HAP-1 (cell line): ENCODE measurements around the gene PDE8A.
"Not testable (repeated sequence)": the region's sequence is repeated elsewhere in the genome, so short reads cannot be mapped to it uniquely, and the experiment has no call there.

Experiments
- DNase-seq, 2 experiments: peaks; one replicate each; pipeline ENCODE4 v3.0.0-alpha.2; 2016 to 2020; ENCODE audit warnings: low spot score in 2 of 2
- H3K27me3 ChIP-seq: fragments of 250-450 bp; sonication (Bioruptor Pico); 2 replicates; pipeline ENCODE4 v1.5.1; 2020; ENCODE audit warnings: low read depth, mild to moderate bottlenecking, moderate library complexity
- H3K36me3 ChIP-seq: fragments of 250-450 bp; sonication (Bioruptor Pico); replicated peaks from 2 replicates; pipeline ENCODE4 v1.5.1; 2020; ENCODE audit warnings: mild to moderate bottlenecking
- H3K4me1 ChIP-seq: fragments of 250-450 bp; sonication (Bioruptor Pico); 2 replicates; pipeline ENCODE4 v1.5.1; 2020; ENCODE audit warnings: mild to moderate bottlenecking
- H3K4me3 ChIP-seq: fragments of 250-450 bp; sonication (Bioruptor Pico); 2 replicates; pipeline ENCODE4 v1.5.1; 2020; ENCODE audit warnings: mild to moderate bottlenecking, moderate library complexity
- H3K9me3 ChIP-seq: fragments of 250-450 bp; sonication (Bioruptor Pico); 2 replicates; pipeline ENCODE4 v1.5.1; 2020; ENCODE audit warnings: mild to moderate bottlenecking, moderate library complexity
- in situ Hi-C: fragments of 300-500 bp; cut with MboI; formaldehyde crosslinking; loops from 3 replicates; pipeline ENCODE4 v1.14.3; 2020; ENCODE audit warnings: low sequenced_read_pairs, inconsistent platforms, mixed read lengths

Gene PDE8A

DNA sequence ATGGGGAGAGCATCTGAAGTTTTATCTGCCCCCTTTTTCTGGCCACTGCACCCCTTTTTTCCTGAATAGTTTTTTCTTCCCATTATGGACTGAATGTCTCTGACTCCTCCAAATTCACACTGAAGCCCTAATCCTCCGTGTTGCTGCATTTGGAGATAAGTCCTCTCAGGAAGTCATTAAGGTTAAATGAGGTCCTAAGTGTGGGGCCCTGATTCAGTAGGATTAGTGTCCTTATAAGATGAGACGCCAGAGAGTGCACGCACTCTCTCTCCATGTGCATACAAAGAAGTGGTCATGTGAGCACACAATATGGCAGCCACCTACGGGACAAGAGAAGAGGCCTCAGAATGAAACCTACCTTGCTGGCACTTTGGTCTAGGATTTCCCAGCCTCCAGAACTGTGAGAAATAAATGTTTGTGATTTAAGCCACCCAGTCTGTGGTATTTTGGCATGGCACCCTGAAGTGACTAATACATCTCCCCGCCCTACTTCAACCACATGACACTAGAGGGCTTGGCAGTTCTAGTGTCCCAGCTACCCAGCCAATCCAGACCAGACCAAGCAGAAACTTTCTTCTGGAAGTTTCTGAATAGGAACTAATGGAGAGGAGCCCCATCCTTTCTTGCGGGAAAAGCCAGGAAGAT is 191.3 kb downstream of the PDE8A start:
- Histone ChIP-seq H3K27me3 (peaks cover 6% of the 10 kb centered on the region; the same call in 1 of the 2 replicates), H3K4me3 (no peak overlapping the region), H3K9me3 (no peaks in the 10 kb centered on the region; the same call in 1 of the 2 replicates), H3K36me3 (no peaks in the 10 kb centered on the region), H3K4me1 (peaks cover 3% of the 10 kb centered on the region)
- in situ Hi-C loops: loop anchor here (25.0 kb wide), 1 partner anchor 561 kb away; the partner anchor contains the start of gene ZSCAN2
- DNase-seq: no peak

DNA sequence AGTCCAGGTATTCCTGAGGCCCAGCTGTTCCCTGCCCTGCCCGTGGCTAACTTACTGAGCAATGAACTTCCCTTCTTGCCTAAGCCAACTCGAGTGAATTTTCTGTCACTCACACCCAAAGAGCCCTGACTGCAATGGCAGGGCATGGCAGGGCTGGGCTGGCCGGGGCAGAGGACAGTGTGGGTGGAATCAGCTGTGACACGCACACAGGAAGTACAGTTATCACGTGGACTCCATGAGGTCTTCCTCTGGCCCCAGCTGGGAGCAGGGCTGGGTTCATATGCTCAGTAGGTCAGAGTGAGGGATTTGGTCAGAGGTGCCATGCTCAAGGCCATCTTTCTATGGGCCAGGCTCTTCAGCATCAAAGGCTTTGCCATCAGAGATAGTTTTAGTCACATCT is 192.0 kb downstream of the PDE8A start:
- in situ Hi-C loops: loop anchor here (25.0 kb wide), 1 partner anchor 561 kb away; the partner anchor contains the start of gene ZSCAN2

DNA sequence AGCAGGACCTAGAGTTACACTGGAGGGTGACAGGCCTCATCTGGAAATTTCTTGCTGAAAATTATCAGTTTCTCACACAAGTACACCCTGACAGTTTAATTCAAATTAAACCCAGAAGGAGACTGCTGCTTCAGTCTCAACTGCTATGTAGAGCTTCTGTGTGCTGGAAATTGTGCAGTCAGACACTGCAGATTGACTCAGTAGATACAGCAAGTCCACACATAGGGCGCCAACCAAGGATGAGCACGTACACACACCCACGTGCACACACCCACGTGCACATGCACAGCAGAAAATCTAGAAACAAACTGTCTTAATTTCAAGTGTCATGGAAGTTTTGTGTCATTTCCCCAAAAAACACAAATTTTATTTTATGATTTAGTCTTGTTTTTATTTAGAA is 192.9 kb downstream of the PDE8A start:
- Histone ChIP-seq H3K4me1 (no peaks in the 10 kb centered on the region), H3K36me3 (no peaks in the 10 kb centered on the region), H3K27me3 (peaks cover 6% of the 10 kb centered on the region; the same call in 1 of the 2 replicates), H3K9me3 (no peaks in the 10 kb centered on the region; the same call in 1 of the 2 replicates), H3K4me3 (no peak overlapping the region)
- no peak for DNase-seq
- in situ Hi-C loops: loop anchor here (25.0 kb wide), 1 partner anchor 562 kb away; the partner anchor contains the start of gene ZSCAN2

More for the DNA sequence above, 192.0 kb downstream of the PDE8A start:
- not testable (repeated sequence) for H3K9me3 ChIP-seq, H3K4me1 ChIP-seq, H3K36me3 ChIP-seq, DNase-seq, H3K4me3 ChIP-seq, H3K27me3 ChIP-seq

DNA sequence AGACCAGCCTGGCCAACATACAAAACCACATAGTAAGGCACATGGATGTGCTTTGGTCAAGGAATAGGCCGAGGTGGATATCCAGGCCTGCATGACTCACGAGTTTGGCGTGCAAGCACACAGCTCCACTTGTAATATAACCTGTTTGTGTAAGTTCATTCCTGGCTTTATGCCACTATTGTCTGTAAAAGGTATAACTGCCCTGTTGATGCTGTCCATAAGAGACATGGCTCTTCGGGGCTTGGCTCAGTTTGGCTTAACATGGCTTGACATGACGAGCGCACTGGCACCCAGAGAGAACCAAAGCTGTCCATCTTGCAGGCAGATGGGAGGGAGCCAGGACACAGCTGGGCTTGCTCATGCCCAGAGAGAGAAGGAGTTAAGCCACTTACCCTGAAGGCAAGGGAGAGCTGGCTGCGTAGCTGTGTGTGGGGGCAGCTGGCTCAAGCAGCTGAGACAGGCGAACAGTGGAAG is 195.4 kb downstream of the PDE8A start:
- H3K4me3 ChIP-seq, DNase-seq, in situ Hi-C loops, H3K4me1 ChIP-seq, H3K36me3 ChIP-seq, H3K27me3 ChIP-seq, H3K9me3 ChIP-seq: not testable (repeated sequence)

DNA sequence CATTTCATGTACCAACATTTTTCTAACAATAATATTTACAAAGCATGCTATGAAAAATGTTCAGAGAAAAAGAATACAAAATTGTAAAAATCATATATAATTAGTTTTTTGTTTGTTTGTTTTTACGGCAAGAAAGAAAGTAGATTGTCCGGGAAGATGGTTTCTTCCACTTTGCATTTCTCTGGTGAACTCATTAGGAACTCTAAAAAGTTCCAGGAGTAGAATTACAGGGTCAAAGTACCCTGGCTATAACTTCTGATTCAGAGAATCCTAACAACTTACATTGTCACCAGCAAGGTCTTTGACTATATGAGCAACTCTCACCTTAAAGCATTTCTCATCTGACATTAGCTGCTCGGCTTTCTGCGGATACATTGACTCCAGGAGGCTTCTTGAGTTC is 196.7 kb downstream of the PDE8A start:
- no peak for DNase-seq
- in situ Hi-C loops: no loop called here
- Histone ChIP-seq H3K36me3 (no peaks in the 10 kb centered on the region), H3K4me1 (no peaks in the 10 kb centered on the region), H3K9me3 (0 out of 2 replicates have a peak, but pooled peaks cover 3% of the 10 kb centered on the region), H3K4me3 (no peak overlapping the region), H3K27me3 (peaks cover 4% of the 10 kb centered on the region; the same call in 1 of the 2 replicates)

DNA sequence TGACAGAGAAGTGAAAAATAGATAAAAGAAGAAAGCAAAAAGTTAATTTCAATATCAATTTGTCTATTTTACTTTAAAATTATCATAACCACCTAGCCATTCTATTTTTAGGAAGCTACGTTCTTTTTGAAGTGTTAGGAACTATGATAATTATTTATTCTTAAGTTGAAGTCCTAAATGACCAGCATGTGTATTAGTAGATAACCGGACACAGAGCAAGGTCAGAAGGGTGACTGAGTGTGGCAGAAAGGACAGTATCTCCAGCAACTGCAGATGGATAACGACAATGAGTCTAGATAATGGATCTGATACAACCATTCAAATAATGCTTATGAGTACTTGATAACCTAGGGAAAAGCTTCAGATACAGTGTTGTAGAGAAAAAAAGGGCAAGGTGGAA is 198.0 kb downstream of the PDE8A start:
- peaks cover 4% of the 10 kb centered on the region; the same call in 1 of the 2 replicates for H3K27me3 ChIP-seq
- no peaks in the 10 kb centered on the region for H3K36me3 ChIP-seq
- H3K4me1 ChIP-seq: no peaks in the 10 kb centered on the region
- in situ Hi-C loops: no loop called here
- DNase-seq: no peak
- H3K4me3 ChIP-seq: no peak overlapping the region
- H3K9me3 ChIP-seq: 0 out of 2 replicates have a peak, but pooled peaks cover 3% of the 10 kb centered on the region

DNA sequence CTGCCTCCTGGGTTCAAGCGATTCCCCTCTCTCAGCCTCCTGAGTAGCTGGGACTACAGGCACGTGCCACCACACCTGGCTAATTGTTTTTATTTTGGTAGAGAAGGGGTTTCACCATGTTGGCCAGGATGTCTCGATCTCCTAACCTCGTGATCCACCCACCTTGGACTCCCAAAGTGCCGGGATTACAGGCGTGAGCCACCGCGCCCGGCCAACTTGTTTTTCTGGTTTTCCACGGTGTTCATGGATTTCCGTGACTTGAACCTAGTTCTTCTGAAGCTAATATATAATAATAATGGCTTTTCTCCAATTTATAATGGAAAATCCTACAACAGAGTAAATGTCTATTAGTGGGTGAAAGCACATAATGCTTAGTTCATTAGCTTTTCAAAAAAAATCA is 203.7 kb downstream of the PDE8A start:
- H3K9me3 ChIP-seq, DNase-seq, H3K36me3 ChIP-seq, in situ Hi-C loops, H3K27me3 ChIP-seq, H3K4me3 ChIP-seq, H3K4me1 ChIP-seq: not testable (repeated sequence)

DNA sequence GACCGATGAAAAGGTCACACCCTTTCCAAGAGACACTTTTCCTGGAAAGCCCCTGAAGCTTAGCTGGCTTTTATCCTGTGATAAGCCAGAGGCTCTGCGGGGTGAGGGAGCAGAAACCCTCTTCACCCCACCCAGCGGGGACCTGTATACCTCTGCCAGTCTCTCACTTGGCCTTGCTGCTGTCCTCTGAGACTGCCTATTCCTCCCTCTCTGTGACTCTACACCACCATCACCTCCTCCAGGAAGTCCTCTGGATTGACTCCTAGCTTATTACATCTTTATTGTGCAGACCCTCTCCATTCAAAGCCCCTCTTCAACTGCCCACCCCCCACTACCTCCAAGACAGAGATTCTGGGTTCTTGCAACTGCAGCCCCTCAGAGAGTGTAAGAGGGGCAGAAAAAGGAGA is 206.5 kb downstream of the PDE8A start:
- in situ Hi-C loops, H3K36me3 ChIP-seq, H3K4me3 ChIP-seq, H3K27me3 ChIP-seq, DNase-seq, H3K4me1 ChIP-seq, H3K9me3 ChIP-seq: not testable (repeated sequence)
